NCI-H146 treated with DMSO at 0.1 percent for 48 hours (cell line): Measurements from ENCODE around the gene VTCN1.
"Not testable (repeated sequence)": the region's sequence is repeated elsewhere in the genome, so short reads cannot be mapped to it uniquely, and the experiment has no call there.

ENCODE experiments used
- DNase-seq: peaks from one replicate; lab custom pipeline; 2025; ENCODE audit not compliant: unreplicated experiment; lab: John Stamatoyannopoulos, UW

Gene VTCN1, protein sequence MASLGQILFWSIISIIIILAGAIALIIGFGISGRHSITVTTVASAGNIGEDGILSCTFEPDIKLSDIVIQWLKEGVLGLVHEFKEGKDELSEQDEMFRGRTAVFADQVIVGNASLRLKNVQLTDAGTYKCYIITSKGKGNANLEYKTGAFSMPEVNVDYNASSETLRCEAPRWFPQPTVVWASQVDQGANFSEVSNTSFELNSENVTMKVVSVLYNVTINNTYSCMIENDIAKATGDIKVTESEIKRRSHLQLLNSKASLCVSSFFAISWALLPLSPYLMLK

DNA sequence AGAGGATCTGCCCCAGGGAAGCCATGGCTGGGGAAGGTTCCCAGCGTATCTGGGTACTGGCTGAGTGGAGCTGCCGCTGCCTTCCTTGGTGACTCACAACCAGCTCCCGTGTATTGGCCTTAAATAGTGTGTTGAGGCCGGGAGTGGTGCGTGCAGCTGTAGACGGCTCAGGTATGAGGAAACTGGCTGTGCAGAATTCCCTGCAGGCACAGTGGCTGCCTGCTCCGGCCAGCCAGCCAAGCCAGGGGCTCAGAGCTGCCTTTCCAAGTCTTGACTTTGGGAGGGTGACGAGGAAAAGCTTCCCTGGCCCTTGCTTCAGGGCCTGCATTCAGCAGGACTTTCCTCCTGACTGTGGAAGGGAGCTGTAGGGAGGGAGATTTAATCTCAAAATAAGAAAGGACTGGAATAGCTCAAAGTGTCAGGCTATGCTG, at the start of gene VTCN1:
Gene VTCN1, minus strand, starts transcription at position 97 of the 431 bp plus-strand sequence. Its CDS starts 72 bp downstream, at position 25.
- DNase-seq = no peak

DNA sequence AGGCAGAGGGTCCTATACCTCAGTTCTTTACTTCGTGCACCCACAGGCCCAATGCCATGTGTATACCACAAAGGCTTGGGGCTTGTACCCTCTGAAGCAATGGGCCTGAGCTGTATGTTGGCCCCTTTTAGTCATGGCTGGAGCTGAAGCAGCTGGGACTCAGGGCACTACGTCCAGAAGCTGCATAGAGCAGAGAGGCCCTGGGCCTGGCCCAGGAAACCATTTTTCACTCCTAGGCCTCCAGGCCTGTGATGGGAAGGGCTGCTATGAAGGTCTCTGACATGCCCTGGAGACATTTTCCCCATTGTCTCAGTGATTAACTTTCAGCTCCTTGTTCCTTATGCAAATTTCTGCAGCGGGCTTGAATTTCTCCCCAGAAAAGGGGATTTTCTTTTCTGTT, 48.1 kb upstream of the VTCN1 start:
- no peak for DNase-seq

DNA sequence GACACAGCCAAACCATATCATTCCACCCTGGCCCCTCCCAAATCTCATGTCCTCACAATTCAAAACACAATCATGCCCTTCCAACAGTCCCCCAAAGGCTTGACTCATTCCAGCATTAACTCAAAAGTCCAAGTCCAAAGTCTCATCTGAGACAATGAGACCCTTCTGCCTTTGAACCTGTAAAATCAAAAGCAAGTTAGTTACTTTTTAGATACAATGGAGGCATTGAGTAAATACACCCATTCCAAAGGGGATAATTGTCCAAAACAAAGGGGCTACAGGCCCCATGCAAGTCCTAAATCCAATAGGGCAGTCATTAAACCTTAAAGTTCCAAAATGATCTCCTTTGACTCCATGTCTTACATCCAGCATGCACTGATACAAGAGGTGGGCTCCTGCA, 47.3 kb upstream of the VTCN1 start:
- not testable (repeated sequence) for DNase-seq

DNA sequence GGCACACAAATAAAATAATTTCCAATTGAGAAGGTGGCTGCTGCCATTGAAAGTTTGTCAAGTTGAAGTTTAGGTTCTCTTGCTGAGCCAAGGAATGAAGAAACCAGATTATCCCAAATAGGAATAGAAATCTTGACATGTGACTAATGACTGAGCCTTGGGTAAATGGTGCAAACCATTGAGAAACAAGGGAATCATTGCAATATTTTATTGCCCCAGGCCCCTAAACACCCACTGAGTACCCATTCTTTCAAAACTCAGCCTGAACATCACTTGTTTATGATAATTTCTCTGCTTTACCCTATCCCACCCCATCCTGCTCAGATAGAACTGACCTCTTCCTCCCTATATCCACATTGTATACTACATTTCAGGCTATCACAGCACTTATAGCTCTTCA, 46.6 kb upstream of the VTCN1 start:
- DNase-seq = no peak

DNA sequence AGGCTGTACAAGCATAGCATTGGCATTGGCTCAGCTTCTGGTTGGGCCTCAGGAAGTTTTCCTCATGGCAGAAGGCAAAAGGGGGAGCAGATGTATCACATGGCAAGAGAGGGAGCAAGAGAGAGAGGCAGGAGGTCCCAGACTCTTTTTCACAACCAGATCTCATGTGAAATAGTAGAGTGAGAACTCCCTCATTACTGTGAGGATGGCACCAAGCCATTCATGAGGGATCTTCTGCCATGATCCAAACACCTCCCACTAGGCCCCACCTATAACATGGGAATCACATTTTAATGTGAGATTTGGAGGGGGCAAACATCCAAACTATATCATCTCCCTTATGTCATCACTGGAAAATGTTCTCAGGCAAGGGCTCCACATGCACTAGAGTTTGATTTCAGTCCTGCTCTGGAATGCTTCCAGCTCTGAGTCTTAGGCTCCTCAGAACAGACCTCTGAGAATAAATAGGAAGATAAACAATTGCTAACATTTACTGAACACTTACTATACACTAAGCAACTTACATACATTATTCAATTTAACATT, 39.4 kb upstream of the VTCN1 start:
- no peak for DNase-seq

DNA sequence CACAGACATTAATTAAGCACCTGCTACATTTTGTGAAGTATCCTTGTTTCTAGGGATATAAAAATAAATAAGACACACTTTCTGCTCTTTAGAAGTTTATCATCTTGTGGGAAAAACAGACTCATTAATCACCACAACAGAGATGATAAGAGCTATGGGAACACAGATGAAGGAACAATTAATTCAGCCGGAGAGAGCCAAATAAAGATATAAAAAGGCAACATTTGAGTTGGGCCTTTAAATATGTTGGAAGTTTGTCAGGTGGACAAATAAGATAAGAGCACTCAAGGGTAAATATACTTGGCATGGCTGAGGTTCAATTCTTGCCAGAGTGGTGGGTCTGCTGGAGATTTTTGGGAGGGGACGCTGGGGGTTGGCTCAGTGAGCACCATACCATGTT, 34.2 kb upstream of the VTCN1 start:
- DNase-seq = no peak

DNA sequence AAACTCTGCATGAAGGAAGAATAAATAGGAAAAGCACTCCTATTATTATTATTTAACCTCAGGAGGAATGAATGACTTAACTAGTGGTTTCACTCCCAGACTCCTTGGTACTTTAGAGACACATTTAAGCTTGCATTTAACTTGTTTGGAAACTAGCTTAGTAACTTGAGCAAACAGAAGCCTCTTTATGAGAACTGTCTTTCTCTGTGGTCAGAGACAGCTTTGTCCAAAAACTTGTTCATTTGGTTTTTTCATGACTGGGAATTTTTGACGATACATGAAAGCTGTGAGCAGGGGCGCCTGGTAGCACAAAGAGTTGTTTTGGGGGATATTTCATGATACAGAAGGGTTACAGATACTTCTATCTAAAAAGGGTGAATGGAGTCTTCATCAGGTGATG, 33.6 kb upstream of the VTCN1 start:
- no peak for DNase-seq

DNA sequence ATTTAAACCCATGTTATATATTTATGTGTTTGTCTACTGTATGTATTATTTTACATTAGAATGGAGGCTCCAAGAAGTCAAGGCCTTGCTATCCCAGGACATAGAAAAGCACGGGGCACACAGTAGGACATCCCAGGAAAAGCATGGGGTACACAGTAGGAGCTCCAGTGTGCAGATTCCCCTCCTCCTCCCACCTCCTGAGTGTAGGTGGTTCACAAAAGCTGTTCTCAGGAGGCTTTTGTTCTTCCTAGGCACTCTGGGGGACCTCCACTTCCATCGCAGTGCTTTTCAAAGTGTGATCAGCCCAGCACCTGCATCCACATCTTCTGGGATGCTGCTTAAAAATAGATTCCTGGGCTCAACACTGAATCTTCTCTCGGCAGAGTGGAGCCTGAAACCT, 30.8 kb upstream of the VTCN1 start:
- DNase-seq = no peak

DNA sequence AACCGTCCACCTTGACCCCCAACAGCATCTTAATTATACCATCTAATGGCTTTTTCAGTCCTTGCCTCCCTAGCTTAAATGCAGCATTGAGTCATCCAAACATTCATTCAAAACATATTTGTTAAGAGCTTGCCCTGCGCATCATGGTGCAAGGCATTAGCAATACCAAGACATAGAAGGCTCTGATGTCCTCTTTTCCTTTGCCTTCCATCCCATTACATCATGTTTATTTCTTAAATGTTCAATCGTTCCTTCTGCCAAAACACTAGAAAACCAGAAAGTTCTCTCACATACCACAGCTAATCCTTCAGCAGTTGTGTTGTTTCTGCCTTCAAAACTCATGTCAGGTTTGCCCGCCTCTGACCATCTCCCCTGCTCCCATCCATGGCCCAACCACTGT, 29.8 kb upstream of the VTCN1 start:
- DNase-seq = no peak

DNA sequence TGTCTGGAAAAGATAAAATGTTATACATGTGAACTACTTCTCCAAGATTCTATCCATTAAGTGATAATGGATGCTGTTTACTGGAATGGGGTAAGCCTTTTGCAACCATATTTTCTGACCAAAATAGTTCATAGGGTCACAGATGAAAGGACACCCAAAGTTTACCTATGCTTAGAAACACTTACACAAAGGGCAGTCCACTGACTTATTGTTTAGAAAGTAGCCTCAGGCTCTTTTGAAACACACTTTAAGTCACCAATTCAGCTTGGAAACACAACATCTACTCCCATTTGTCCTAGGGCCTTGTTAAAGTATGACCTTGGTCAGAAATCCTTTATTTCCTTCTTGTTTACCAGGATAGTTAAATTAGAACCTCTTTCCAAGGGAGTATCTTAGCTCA, 28.7 kb upstream of the VTCN1 start:
- DNase-seq = no peak

DNA sequence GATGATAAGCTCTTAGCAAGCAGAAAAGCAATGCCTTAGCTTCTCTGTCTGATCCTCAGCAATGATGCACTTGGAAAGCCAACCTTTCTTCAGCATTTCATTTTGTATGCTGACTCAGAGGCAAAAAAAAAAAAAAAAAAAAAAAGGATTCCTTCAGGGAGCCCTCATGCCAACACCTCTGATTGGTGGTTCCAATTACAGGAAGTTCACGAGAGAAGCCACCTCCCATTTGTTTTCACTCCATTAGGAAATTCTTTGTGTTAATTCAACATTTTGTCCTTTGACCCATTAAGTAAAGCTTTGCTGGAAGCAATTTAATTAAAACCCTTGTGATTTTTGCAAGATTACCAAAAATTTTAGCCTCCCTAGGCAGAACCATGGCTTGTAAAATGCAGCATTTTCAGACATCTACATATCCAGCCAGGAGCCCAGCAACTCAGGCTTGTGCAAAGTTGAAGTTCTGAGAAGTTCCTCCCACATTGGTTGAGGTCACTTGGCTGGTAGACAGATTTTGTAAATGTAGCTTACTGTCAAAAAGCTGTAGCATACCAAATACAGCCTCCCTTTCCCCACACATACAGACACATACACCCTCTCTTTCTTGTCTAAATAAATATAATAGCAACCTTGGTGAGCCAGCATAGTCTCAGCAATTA, 27.1 kb upstream of the VTCN1 start:
- DNase-seq = no peak

DNA sequence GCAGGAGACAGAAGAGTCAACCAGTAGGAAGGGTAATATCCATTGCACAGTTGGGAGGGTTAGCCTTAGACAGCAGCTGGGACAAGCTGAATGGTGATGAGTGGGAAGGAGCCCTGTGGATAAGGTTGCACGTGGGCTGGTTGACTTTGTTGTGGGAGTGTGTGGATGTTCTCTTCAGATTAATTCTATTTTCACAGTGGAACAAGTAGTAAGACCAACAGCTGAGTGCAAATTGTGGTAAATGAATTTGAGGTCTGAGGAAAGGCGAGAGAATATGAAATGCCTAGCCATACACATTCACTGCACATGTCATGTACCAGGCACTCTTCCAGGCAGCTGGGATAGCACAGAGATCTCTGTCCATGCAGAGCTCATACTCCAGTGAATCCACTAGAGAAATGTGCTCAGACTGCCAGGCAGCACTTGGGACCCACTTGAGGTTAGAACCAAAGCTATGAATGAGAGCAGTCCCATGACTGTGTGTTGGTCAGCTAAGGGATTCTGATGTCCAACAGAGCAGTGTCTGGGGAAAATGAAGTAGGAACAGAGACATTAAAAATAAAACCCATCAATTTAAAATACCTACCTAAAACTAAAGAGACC, 25.2 kb upstream of the VTCN1 start:
- no peak for DNase-seq

DNA sequence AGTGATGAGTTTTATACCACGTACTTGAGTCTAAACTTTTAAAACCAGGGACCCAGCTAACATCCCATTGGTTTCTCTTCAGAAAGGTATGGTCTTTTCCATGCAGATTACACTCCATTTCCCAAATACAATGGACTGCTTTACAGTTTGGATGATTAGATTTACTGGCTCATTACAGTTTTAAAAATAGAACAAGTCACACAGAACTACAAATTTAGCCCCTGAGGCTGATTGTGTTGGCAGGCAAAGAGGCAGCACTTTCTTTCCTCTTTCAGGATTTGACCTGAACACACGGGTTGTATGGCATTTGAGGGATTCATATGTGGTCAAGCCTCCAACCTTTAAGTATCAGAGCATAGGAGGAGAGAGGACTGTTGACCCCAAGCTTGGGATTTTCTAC, 21.8 kb upstream of the VTCN1 start:
- DNase-seq = no peak

DNA sequence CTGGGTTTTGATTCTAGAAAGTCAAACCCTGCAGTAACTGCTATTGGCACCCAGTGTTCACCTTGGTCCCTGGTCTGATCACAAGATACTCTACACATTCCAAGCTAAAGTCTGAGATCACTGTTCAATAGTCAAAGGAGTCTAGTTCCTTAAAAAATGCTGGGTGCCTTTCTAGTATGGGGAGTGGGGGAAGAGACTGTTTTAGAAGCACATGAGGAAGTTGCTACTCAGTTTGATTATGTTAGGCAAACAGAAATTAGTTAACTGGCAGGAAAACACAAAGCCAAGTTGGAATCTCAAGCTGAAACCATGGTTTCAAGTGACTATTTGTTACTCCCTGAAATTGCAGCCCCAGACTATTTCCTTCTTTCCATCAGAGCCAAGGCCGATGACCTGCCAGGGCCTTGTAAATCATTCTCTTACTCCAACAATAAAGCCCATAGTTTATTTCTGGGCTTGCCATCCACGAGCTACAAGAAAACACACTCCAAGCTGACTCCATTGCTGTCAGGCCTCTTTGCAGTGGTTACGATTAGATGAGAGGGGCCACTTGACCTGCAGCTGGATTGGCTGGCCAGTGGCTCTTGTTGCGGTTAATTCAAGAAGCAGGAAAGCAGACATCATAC, 21.1 kb upstream of the VTCN1 start:
- DNase-seq = no peak

DNA sequence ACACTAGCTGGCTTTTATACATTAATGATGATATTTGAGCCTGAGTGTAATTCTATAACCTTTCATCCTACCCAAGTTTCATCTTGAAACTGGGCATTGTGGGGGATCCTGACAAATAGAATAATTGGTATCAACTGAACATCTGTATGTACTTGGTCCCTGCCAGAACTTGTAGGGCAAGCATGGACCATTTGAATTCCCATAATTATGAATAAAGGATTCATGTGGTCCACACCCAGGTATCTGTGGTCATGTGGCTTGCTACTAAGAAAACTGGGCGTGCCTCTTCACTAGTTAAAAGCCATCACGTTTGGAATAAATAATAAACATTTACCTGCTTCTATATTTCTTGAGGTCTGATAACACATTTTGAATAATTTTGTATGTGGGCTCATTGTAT, 20.6 kb upstream of the VTCN1 start:
- no peak for DNase-seq

DNA sequence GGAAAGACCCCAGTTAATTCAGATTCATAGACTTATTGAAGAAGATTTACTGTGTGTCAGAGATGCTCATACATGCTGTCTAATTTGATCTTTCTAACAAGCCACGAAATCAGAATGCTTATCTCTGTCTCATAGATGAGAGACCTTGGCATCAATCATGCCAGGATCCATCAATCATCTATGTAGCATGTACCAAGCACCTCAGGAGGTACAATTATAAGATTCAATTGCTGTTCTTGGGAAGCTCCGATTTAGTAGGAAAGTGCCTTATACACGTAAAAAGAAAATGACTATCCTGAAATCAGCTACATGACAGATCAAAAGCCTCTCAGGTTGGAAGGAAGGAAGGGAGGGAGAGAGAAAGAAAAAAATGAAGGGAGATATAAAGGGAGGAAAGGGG, 18.5 kb upstream of the VTCN1 start:
- no peak for DNase-seq

DNA sequence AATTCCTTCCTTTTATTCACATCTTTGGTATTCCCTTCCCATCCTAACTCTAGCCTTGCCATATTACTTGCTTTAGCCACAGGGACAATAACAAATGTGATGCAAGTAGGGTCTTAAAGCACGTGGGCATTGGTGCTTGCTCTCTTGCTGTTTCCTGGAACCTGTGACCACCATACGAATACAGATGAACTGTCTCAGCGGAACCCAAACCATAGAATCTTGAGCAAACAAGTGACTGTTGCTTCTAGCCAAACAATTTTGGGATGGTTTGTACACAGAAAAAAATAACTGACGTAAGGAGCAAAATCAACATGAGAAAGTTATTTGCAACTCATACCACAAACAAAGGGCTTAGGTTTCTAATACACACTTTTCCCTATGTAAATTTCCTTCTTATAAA, 15.2 kb upstream of the VTCN1 start:
- no peak for DNase-seq

DNA sequence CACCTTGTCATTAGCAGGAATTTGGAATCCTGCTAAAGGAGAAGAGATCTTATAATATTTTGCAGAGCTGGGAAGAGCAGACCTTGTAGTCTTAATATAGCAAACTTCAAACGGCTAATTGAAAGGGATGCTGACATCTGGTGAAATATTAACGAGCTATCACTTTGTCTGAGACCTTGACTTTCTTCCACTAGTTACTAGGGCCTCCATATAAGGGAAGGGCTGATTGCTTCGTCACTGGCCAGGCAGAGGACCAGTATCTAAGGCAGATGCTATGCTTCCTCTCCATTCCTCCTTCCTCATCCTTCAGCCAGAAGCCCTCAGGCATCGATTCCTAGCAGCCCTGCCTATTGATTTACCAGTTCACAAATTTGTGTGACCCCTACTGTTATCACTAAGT, 6.0 kb upstream of the VTCN1 start:
- DNase-seq = no peak

DNA sequence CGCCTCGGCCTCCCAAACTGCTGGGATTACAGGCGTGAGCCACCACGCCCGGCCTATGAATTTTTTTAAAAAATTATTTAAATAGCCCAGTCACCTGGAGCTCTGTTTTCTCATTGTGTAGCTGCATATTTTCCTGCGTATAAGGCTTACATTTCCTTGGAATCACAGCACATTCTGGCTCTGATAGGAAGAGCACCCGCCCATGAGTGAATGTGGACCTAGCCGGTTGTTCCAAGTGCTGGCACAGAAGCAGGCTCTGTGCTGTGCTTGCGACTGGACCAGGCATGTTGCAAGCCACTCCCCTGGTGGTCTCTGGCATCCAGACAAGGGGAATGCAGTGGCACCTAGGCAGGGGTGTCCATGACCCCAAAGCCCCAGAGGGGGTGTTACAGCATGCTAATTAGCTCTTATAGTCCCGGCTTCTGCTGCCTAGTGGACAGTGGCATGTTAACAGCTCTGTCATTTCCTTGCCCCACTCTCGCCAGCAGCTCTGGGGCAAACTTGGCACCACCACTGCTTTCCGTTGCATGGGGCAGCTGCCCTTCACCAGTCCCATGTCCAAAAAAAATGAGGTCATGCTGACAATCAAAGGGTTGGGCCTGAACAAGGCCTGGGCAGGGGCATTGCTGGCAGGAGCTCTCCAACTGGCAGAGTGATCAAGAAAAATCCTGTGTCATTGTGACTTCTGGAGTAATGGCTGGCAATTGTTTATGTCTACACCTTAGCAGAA, 5.2 kb upstream of the VTCN1 start:
- DNase-seq = no peak

DNA sequence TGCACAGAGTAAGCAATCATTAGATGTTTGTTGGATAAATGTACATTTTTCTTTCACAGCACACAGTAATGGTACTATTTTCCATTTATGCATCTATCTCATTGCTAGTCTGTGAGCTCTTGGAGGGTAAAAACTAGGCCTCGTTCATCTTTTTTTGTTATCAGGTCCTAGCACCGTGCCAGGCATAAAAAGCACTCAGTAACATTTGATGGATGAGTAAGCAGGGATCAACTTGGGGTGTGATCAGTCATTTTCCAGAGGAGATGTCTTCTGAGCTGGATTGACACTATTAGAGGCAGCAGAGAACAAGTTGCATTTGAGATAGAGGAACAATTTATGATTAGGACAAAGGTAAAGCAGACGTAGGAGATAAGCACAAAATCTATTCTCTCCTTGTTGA, 4.3 kb upstream of the VTCN1 start:
- no peak for DNase-seq

DNA sequence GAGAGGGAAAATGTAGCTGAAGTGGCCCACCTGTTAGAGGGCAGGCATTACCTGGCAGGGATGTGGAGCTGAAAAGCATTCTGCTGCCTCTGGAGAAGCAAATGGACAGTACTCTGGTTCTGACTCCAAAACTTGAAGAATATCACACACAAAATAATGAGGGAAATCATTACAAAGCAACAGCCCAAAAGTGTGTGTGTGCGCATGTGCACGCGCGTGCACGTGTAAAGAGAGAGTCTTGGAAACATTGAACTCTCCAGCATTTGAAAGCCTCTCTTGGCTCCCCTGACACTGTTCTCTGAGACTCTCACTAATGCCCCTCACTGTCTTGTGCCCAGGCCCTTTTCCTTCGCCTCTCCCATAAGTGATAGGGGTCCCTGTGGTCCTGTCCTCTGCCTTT, 2.3 kb upstream of the VTCN1 start:
- no peak for DNase-seq
